Dermis microvascular lymphatic vessel endothelial cell (primary cell): ENCODE measurements around the gene SH3RF3. TPM values are rescaled to one million over a fixed set of nuclear protein-coding genes. Genes with fewer than 3 reads are reported as not detected.

Experiments
- DNase-seq, 2 donors: peaks; one replicate each; pipeline versions ENCODE4 v3.0.0 to v3.0.0-alpha.2; 2010; ENCODE audit warnings: low read depth in 2 of 2
- total RNA-seq: library from RNA; depleted of rRNA; stranded (reverse); fragments of >200 nt; gene quantifications from 2 replicates; pipeline ENCODE4 v1.2.1, GENCODE V29; 2014

Gene SH3RF3
- total RNA-seq, 1 donor from 2014 or later, result 4.5 TPM

DNA sequence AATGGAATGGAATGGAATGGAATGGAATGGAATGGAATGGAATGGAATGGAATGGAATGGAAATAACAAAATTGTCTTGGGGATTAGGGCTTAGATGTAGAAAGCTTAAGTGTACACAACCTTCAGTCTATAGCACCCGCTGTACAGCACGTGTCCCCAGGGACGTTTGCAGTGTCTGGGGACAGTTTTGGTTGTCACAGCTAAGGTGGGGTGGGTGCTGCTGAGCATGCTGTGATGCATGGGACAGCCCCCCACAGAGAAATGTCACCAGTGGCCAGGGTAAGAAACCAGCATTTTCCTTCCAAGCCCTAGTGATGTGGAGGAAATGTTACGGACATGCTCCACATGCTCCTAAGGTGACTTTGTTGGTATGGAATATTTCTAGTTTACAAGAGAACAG is 70.8 kb downstream of the SH3RF3 start:
- DNase-seq, result no peak

DNA sequence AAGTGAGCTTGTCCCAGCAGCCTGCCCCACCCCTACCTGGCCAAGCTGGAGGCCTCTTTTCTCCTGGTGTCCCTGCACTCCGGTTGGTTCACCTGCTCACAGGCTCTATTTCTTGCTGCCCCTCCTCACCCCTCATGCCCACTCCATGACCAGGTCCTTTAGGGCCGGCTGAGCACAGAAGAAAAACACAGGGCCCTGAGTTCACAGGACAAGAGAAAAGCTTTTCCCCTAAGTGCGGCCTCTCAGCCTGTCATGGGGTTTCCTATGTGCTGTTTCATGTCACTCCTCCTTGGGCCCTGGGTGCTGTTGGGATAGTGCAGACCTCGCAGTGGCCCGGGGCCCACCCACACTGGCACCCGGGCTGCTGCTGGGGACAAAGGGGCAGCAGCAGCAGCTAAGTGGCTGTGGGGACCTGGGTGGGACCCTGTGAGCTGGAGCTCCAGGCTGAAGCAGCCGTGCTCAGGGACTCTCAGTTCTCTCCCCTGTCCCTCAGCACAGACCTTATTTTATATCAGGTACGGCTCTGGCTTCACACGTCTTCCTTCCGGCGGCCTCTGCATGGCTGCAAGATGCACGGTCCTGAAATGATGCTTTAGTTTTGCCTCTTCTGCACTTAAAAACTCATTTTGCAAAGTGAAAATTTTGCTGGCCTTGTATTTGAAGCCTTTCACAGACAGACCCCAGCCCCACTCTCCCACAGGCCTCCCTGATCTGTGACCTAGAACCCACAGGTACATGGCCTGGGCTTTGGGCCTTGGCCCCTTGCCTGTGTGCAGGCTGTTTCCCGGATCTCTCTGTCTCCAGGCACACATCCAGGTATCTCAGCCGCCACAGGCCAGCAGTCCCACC is 71.8 kb downstream of the SH3RF3 start:
- no peak for DNase-seq

DNA sequence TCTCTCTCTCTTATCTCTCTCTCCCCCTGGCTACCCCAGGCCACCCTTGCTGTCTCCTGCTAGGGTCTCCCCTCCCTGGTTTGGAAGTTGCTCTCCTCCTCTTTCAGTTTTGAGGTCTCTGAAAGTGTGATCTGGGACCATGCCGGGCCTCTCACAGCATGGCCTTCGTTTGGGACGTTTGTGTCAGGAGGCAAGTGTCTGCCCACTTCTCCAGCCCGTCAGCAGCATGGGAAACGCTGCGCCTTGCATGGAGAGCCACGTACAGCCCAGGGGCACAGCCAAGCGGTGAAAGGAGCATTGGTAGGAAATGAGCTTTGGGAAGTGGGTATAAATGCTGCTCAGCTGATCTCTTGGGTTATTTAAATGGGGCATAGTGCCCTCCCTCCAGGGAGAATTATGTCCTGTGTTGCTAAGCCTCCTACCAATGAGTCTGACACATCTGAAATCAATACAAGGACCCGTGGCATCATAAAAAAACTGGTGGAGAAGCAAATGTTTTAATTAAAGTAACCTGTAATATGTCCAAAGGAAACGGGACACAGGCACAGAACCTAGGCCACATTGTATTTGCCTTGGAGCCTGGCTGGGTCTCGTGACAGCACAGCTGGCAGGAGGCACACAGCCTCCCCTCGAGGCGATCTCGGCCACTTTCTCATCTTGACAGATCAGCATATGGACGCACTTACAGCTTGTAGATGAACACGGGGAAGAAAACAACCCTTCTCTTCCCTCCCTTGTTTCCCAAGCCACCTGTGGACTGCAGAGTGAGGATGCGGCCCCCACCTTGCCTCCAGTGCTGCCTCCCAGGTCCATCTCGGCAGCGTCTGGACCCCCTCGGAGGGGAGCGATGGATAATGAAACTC is 72.7 kb downstream of the SH3RF3 start:
- DNase-seq, result no peak

DNA sequence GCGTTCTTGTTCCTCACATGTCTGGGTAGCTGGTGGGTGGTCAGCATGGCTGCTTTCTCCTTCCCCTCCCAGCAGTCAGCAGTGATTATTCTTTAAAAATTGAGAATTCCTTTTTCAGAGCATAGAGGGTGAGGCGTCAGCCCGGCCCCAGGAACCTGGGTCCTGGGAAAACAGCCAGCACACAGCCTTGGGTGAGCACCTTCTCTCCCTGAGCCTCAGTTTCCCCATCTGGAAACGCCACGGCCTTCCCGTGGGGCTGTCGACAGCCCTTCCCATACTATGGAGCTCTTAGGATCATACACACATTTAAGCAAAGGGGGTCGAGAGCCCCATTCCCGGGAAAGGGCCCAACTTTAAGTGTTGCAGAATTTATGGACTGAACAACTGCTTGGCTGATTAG is 73.5 kb downstream of the SH3RF3 start:
- no peak for DNase-seq

DNA sequence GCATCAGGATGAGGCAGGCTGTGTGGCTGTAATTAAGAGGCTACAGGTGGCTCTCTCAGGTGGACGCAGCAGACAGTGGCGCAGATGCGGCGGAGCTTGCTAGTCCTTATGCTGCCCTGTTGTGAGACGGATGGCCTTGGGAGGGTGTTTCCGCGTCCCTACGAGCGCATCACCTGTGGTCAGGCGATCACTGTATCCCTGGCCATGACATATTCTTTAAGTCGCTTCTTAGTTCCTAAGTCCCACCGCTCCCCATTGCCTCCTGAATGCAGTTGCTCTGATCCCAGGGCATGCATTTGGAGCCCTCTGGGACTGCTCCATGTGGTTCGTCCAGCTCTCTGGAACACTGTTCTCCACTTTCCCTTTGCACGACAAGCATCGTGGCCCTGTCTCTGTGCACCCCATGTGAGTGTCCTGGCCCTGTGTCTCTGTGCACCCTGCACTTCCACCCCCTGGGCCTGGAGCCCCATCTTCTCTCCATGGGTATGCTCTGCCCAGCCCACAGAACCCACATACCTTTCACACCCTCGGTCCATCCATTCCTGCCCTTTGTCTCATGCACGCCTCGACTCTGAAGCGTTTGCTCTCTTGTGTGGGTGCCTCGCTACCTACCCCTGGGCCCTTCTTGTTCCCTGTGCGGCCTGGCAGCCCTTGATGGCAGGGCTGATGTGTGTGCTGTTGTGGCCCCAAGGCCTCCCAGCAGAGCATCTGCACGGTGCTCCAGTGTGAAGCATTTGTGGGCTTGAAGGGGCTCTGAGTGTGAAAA is 74.4 kb downstream of the SH3RF3 start:
- DNase-seq, result no peak

DNA sequence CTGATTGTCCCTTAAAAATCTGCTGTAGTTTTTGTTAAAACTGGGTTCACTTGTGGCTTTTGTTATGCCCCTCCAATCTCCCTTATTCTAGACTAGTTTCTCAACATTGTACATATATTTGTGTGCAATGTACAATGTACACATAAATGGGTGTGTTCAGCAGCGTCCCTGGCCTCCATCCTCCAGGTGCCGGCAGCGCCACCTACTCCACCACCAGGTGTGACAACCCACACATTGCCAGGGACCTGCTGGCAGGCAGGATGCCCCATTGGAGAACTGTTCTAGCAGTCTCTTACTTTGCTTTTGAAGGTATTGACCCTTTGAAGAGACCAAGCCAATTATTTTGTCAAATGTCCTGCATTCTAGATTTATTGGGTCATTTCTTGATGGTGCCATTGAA is 75.4 kb downstream of the SH3RF3 start:
- DNase-seq, result no peak

DNA sequence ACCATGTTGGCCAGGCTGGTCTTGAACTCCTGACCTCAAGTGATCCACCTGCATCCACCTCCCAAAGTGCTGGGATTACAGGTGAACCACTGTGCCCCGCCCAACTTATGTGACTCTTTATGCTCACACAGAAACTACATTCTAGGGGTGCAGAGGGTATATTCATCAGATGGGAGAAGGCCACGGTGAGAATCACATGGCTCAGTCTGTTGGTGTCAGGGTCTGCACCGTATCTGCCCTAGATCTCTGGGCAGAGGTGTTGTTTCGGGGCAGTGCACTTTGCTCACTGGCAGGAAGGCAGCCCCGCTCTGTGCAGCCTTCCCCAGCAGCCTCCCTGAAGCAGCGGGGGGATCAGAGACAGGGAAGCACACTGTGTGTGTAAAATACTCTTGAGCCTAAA is 76.4 kb downstream of the SH3RF3 start:
- DNase-seq, result no peak

DNA sequence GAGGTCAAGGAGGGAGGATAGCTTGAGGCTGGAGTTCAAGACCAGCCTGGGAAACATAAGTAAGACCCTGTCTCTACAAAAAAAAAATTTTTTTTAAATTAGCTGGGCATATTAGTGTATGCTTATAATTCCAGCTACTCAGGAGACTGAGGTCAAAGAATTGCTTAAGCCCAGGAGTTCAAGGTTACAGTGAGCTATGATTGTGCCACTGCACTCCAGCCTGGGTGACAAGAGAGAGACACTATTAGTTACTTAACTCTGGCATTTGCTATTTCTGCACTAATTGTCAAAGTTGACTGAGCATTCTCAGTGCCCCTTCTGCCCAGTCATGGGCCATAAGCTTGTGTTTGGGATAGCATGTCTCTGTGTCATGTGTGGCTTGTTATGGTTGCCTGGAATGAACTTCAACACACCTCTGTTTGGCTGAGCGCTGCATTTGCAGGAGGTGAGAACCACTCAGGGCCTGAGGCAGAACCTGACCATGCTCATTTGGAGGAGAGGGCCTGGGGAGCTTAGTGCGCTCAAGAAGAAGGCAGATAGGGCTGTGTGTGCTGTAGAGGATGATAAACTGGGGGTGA is 77.7 kb downstream of the SH3RF3 start:
- DNase-seq, result no peak

DNA sequence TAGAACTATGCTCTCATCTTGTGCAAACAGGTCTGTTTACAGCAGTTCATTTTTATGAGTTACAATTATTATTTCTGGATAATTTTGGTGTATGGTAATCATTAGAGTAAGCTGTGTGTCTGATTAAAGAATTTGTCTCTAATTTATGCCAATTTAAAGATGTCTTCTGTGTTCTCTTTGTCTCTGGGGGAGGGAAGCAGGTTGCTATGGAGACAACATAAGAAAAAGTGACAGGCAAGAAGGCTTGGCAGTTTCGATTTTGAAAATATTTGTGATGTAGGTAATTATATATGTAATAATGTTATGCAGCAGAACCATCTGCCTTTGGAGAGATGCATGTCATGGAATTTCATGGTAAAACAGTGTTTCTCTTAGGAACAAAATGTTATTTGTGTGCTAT is 78.2 kb downstream of the SH3RF3 start:
- no peak for DNase-seq

DNA sequence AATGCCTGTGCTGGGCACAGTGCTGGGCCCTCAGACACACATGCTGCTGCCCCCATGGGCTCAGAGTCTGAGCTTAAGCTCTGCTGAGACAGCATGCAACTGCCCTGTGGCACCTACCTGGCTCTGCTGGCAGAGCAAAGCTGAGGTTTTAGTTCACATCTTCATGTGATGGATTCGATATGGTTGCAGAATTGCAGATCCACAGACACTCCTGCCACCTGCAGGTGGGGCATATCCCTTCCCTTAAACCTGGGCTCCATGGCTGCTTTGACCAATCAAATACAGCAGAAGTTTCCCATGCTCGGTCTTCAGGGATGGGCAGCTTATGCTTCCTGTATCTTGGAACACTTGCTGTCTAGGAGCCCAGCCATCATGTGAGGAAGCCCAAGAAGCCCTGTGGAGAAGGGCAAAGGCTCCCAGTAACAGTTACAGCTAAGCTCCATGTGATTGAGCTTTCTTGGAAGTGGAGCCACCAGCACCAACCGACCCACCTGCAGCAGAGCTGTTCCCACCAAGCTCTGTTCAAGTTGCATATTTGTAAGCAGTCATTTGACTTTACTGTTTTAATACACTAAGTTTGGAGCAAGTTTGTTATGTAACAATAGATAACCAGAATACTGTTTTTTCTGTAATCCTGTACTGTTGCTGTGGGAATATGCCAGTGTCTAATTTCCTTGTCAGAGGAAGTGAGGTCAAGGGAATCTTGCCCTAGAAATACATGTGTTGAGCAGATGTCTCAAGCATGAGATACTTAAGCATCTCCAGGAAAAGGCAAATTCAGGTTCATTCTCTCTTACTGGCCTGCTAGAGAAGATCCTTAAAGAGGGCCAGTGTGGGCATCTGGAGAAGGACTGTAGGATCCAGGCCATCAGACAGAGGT is 79.3 kb downstream of the SH3RF3 start:
- peak in 1 of 2 donors; percentile 14 for DNase-seq

DNA sequence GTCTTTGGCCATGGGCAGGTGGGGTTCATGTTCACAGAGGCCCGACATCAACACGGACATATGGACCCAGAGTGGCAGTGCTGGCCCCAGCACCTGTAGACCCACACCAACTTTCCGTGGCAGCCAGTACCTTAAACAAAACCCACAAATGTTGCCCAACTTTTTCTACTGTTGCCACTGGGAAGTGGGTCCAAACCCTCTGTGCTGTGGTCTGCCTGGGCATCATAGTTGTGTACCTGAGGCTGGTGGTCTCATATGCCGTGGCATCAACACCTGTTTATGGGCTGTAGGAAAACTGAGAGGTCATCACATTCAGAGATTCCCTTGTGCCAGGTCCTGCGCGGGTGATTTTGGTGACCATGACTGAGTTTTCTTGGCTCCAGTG is 79.9 kb downstream of the SH3RF3 start:
- no peak for DNase-seq

DNA sequence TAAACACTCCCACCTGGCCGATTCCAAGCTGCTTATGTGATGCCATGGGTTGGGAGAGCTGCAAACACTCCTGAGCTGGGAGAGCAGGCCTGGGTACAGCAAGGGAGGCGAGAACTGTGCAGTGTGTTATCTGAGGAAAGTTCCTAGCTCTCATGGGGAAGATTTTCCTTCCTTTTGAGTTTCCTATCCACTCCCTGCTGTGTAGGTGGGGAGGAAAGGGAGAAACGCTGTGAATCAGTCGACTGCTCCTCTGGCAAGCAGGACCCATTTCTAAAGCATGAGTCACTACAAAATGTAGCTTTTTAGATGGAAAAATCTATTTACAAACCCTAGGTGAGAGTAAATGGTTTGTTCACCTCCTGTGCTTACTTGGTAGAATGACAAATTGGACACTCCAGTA is 80.4 kb downstream of the SH3RF3 start:
- DNase-seq, result peak; percentile 60 to 81

DNA sequence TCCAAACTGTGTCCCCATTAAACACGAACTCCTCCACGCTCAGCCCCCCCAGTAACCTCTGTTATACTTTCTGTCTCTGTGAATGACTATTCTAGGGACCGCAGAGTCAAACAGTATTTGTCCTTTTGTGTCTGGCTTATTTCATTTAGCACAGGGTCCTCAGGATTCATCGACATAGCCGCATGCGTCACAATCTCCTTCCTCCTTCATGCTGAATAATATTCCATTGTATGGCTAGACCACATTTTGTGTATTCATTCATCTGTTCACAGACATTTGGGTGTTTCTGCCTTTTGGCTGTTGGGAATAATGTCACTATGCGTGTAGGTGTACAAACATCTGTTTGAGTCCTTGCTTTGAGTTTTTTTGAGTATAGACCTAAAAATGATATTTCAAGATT is 80.9 kb downstream of the SH3RF3 start:
- DNase-seq, result peak in 1 of 2 donors; percentile 55

DNA sequence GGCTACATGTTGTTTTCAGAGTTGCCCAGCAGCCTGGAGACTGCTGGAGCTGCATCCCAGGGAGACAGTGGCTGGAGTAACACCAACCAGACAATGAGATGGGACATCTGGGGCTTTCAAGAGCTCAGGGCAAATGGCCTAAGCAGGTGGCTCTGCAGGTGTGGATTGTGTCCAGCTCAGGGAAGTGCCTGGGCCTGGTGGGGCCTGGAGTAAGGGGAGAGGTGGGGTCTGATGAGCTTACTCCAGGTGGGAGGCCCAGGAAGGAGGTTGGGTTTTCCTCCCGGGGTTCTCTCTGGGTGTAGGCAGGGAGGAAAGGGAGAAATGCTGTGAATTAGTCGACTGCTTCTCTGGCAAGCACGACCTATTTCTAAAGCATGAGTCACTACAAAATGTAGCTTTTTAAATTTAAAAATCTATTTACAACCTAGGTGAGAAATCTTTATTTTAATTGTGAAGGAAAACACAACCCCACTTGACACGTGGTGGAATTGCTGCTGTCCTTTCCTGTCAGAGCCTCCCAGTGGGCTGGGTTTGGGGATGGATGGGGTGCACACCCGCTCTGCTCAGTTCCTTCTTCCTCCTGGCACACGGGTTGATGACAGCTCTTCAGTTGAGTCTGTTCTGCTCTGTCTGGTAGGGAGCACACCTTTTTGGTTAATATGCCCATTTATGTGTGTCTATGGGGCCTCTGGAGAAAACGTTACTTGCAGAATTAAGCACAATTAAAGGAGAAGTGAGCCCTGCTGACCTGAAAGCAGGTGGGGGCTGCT is 81.6 kb downstream of the SH3RF3 start:
- DNase-seq, result no peak

DNA sequence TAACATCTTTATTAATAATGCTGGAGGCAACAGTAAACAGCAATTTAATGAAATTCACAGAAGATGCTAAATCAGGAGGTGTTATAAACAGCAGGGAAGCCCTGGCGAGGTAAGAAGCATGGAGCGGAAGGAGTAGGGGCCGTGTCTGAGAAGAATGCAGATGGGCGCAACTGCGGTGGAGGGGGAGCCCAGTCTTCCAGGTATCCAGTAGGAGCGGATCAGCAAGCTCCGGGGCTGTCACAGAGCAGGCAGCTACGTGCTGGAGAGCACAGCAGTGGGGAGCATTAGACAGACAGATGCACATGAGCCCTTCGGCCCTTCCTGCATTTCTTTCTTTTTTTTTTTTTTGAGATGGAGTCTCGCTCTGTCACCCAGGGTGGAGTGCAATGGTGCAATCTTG is 82.3 kb downstream of the SH3RF3 start:
- no peak for DNase-seq

DNA sequence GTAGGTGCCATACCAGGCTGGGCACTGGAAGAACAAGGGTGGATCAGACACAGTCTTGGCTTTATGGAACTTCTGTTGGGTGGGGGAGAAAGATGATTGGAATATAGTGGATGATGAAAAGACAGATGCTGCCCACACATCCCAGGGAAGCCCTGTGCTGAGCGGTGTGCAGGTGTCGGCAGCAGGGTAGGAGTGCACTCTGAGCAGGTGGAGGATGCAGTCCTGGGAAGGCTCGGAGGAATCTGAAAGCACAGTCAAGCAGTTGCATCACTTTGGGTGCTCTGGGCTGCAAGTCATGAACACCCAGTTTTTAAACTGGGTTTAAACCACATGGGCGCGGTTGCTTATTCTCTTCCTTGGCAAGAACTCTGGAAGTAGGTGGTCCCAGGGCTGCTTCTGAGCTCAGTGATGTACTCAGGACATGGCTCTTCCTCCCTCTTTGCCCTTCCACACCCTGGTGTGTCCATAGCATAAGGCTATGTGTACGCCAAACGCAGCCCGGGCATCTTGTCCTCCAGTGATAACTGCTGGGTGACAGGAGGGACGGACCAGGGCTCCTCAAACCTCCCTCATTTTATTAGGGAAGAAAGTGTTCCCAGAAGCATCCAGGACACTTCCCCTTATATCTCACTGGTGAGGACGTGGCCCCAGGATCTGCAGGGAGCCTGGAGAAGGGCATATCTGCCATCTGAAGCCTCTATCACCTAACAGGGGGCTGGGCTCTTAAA is 84.0 kb downstream of the SH3RF3 start:
- no peak for DNase-seq

DNA sequence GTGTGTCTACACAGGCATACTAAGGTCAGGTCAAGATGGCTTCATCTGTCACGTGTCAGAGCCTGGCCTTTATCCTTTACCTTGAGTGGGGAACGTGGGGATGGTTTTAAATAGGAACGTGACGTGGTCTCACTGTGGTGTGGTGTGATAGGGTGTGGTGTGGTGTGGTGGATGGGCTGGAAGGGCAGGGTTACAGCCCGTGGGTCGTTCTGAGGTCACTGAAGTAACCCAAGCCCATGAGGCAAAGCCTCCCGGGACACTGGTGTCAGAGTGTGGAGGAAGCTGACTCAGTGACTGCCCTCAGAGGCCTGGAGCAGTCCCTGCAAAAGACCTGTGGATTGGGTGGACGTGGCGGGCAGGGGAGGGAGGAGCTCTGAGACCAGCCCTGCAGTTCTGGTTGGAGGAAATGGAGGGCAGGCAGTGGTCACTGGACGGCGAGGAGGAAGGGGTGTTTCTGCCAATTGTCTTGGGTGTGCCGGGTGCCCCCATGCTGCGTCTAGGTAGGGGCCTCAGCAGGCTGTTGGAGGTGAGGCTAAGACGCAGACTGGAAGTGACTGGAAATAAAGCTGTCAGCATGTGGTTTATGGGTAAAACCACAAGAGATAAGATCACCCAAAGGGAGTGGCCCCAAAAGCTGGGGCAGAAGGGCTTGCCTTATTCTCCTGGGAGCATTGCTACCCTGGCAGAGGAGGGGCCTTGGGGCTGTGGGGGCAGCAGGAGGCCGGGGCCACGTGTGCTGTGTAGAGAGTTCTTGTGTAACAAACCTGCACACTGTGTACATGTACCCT is 84.8 kb downstream of the SH3RF3 start:
- peak in 1 of 2 donors; percentile 75 for DNase-seq

DNA sequence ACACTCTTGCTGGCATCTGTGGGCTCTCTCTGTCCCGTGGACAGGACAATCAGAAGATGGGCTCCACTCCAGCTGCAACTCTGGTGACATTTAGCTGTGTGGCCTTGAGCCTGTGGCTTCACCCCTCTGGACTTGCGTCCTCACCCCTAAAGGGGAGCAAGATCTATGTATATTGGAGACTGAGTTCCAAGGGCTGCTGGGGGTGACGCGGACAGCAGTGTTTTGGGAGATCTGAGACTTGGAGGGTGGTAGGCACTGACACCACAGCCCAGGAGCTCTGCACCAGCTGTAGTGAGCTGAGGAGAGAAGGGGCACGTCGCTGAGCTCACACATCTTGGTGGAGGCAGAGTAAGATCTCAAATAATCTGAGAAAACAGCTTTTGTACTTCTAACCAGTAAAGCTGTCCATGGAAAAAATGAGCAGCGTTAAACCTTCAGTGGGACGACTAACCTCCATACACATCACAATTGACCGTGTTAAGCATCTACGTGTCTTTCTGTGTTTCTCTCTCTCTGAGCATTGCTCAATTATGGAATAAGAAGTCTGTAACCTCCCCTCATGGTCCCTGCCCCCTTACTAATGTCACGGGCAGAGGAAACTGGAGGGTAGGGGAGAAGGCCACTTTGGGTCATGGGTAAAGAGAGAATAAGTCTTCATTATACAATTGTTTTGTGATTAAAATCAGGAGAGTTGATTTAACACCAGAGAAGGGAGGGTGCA is 85.8 kb downstream of the SH3RF3 start:
- DNase-seq, result no peak
